Body of pancreas (tissue), 4 donors: Measurements from ENCODE around the gene FBXO42.

Experiments used
- POLR2A ChIP-seq, 3 donors: fragments of 450-650 bp; IDR thresholded peaks; one replicate each; pipeline ENCODE4 v1.6.1; 2016; ENCODE audit warnings: antibody characterized with exemption in 3 of 3, mild to moderate bottlenecking in 2 of 3
- TF ChIP-seq, protein P1 (sequence below), 7 experiments: fragments of 450-650 bp in 4 of 7; fragments of 200-600 bp in 3 of 7; sonication (generic) in 3 of 7; IDR thresholded peaks; one replicate each; pipeline ENCODE4 v1.5.1; 2016 to 2019; ENCODE audit warnings: antibody characterized with exemption in 7 of 7

GRCh38 chr1:16199157-16199501 lies 153.2 kb downstream of the FBXO42 start:
- TF ChIP-seq, protein P1, sequence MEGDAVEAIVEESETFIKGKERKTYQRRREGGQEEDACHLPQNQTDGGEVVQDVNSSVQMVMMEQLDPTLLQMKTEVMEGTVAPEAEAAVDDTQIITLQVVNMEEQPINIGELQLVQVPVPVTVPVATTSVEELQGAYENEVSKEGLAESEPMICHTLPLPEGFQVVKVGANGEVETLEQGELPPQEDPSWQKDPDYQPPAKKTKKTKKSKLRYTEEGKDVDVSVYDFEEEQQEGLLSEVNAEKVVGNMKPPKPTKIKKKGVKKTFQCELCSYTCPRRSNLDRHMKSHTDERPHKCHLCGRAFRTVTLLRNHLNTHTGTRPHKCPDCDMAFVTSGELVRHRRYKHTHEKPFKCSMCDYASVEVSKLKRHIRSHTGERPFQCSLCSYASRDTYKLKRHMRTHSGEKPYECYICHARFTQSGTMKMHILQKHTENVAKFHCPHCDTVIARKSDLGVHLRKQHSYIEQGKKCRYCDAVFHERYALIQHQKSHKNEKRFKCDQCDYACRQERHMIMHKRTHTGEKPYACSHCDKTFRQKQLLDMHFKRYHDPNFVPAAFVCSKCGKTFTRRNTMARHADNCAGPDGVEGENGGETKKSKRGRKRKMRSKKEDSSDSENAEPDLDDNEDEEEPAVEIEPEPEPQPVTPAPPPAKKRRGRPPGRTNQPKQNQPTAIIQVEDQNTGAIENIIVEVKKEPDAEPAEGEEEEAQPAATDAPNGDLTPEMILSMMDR (IDR thresholded peaks at IDR 0.05) = no peak
- TF ChIP-seq POLR2A (IDR thresholded peaks at IDR 0.05) = no peak
